LNCaP clone FGC (cell line): ENCODE data around the gene HOXC13.

Source experiments
- DNase-seq: peaks from one replicate; pipeline ENCODE4 v3.0.0-alpha.2; 2011; ENCODE audit warnings: low read depth
- H3K4me3 ChIP-seq: 2 replicates; pipeline ENCODE4 v1.5.1; 2011; ENCODE audit warnings: mild to moderate bottlenecking, low read depth, low read length, control low read depth
- CTCF ChIP-seq: IDR thresholded peaks from 2 replicates; pipeline ENCODE4 v1.5.1; 2012; ENCODE audit warnings: mild to moderate bottlenecking; ENCODE audit not compliant: control insufficient read depth, insufficient read depth; ENCODE audit errors: extremely low read depth

HOXC13 gene

GRCh38 chr12:53995002-53995377 is 56.4 kb downstream of the HOXC13 start:
- no peak for DNase-seq
- no peak overlapping the region for H3K4me3 ChIP-seq
- TF ChIP-seq CTCF, result no peak

GRCh38 chr12:53995378-53996239 is 57.0 kb downstream of the HOXC13 start:
- no peak for DNase-seq
- H3K4me3 ChIP-seq, result no peak overlapping the region
- TF ChIP-seq CTCF, result no peak
